Smooth muscle cell (in vitro differentiated cells): ENCODE measurements around the gene MT1E. TPM values are rescaled to one million over a fixed set of nuclear protein-coding genes. Genes with fewer than 3 reads are reported as not detected.

Experiments
- DNase-seq: peaks from one replicate; lab custom pipeline; 2025; ENCODE audit not compliant: unreplicated experiment; lab: John Stamatoyannopoulos, UW
- H2AFZ ChIP-seq: fragments of 200-600 bp; sonication (generic); 2 replicates; pipeline ENCODE4 v1.6.0; 2016; ENCODE audit warnings: antibody characterized with exemption, low read depth, mild to moderate bottlenecking
- H3F3A ChIP-seq: fragments of 200-600 bp; sonication (generic); 2 replicates; pipeline ENCODE4 v1.6.0; 2017; ENCODE audit warnings: antibody characterized with exemption, low read depth
- H3K27ac ChIP-seq: fragments of 200-600 bp; sonication (generic); 2 replicates; pipeline ENCODE4 v1.5.1; 2016; ENCODE audit warnings: low read depth, mild to moderate bottlenecking
- H3K27me3 ChIP-seq: fragments of 200-600 bp; sonication (generic); 2 replicates; pipeline ENCODE4 v1.6.1; 2016; ENCODE audit warnings: low read depth, mild to moderate bottlenecking
- H3K36me3 ChIP-seq: fragments of 200-600 bp; sonication (generic); 2 replicates; pipeline ENCODE4 v1.5.1; 2016; ENCODE audit warnings: low read depth
- H3K4me1 ChIP-seq: fragments of 200-600 bp; sonication (generic); 2 replicates; pipeline ENCODE4 v1.5.1; 2016; ENCODE audit warnings: low read depth
- H3K4me2 ChIP-seq: fragments of 200-600 bp; sonication (generic); 2 replicates; pipeline ENCODE4 v1.6.0; 2016; ENCODE audit warnings: mild to moderate bottlenecking
- H3K4me3 ChIP-seq: fragments of 200-600 bp; sonication (generic); 2 replicates; pipeline ENCODE4 v1.5.1; 2016; ENCODE audit warnings: mild to moderate bottlenecking
- H3K79me2 ChIP-seq: fragments of 200-600 bp; sonication (generic); 2 replicates; pipeline ENCODE4 v1.6.0; 2016; ENCODE audit warnings: low read depth, mild to moderate bottlenecking
- H3K9ac ChIP-seq: fragments of 200-600 bp; sonication (generic); 2 replicates; pipeline ENCODE4 v1.6.0; 2016; ENCODE audit warnings: low read depth
- H3K9me3 ChIP-seq: fragments of 200-600 bp; sonication (generic); replicated peaks from 2 replicates; pipeline ENCODE4 v1.5.1; 2016; ENCODE audit warnings: low read depth
- H4K20me1 ChIP-seq: fragments of 200-600 bp; sonication (generic); 2 replicates; pipeline ENCODE4 v1.6.0; 2016; ENCODE audit warnings: low read depth
- CTCF ChIP-seq: fragments of 200-600 bp; sonication (generic); IDR thresholded peaks from 2 replicates; pipeline ENCODE4 v1.5.1; 2017; ENCODE audit warnings: borderline replicate concordance, mild to moderate bottlenecking, antibody characterized with exemption; ENCODE audit not compliant: insufficient read depth, poor library complexity, severe bottlenecking
- WGBS: methylation state at CpG from one replicate; pipeline ENCODE4 v1.1.7; 2016; ENCODE audit warnings: low lambda C conversion rate; 5-methylcytosine and 5-hydroxymethylcytosine counted together
- polyA plus RNA-seq: library from polyadenylated mRNA; unstranded; fragments of >200 nt; fragmentation: Nextera tagmentation; extraction: Ambion mirVana; gene quantifications from 2 replicates; pipeline ENCODE4 v1.2.1, GENCODE V29; 2016
- total RNA-seq: library from RNA; depleted of rRNA; stranded (reverse); fragments of >200 nt; gene quantifications from 2 replicates; pipeline ENCODE4 v1.2.3, GENCODE V29; 2014

MT1E gene
- total and polyA plus RNA-seq, 2 experiments from 2014 or later = 2.0 to 10.3 TPM

GRCh38 chr16:56645311-56645710 is 19.7 kb downstream of the MT1E start:
- H3K9ac ChIP-seq = no peak overlapping the region
- DNase-seq = no peak
- no peak overlapping the region for H3K4me2 ChIP-seq
- H3K9me3 ChIP-seq = no peaks in the 10 kb centered on the region
- no peak overlapping the region for H3K27ac ChIP-seq
- no peak overlapping the region for H2AFZ ChIP-seq
- H3F3A ChIP-seq = no peaks in the 10 kb centered on the region
- peaks cover 100% of the 10 kb centered on the region for H3K27me3 ChIP-seq
- no peaks in the 10 kb centered on the region for H4K20me1 ChIP-seq
- peaks cover 4% of the 10 kb centered on the region for H3K4me1 ChIP-seq
- H3K79me2 ChIP-seq = no peaks in the 10 kb centered on the region
- TF ChIP-seq CTCF = no peak
- no peak overlapping the region for H3K4me3 ChIP-seq
- H3K36me3 ChIP-seq = no peaks in the 10 kb centered on the region
- WGBS = 44% methylated on average over 1 of the region's 1 CpG

GRCh38 chr16:56645838-56646237 is 20.3 kb downstream of the MT1E start:
- DNase-seq = no peak

GRCh38 chr16:56647641-56648431 is 22.3 kb downstream of the MT1E start:
- no peak for TF ChIP-seq CTCF
- Histone ChIP-seq H3K4me1 (peaks cover 4% of the 10 kb centered on the region), H3F3A (no peaks in the 10 kb centered on the region), H3K9ac (no peak overlapping the region), H3K79me2 (no peaks in the 10 kb centered on the region), H3K4me2 (no peak overlapping the region), H3K4me3 (no peak overlapping the region), H4K20me1 (no peaks in the 10 kb centered on the region), H2AFZ (no peak overlapping the region), H3K36me3 (no peaks in the 10 kb centered on the region), H3K27me3 (peaks cover 100% of the 10 kb centered on the region), H3K9me3 (no peaks in the 10 kb centered on the region), H3K27ac (no peak overlapping the region)
- 32% methylated on average over 26 of the region's 33 CpGs for WGBS
- no peak for DNase-seq

More at GRCh38 chr16:56645838-56646237, 20.3 kb downstream of the MT1E start:
- no peak for TF ChIP-seq CTCF
- no peaks in the 10 kb centered on the region for H3F3A ChIP-seq
- no peaks in the 10 kb centered on the region for H3K9me3 ChIP-seq
- H3K4me2 ChIP-seq = no peak overlapping the region
- no peak overlapping the region for H2AFZ ChIP-seq
- WGBS = 0% methylated on average over 1 of the region's 1 CpG
- no peaks in the 10 kb centered on the region for H3K36me3 ChIP-seq
- no peak overlapping the region for H3K9ac ChIP-seq
- peaks cover 100% of the 10 kb centered on the region for H3K27me3 ChIP-seq
- no peak overlapping the region for H3K4me3 ChIP-seq
- H3K79me2 ChIP-seq = no peaks in the 10 kb centered on the region
- H3K27ac ChIP-seq = no peak overlapping the region
- no peaks in the 10 kb centered on the region for H4K20me1 ChIP-seq
- H3K4me1 ChIP-seq = peaks cover 4% of the 10 kb centered on the region

- DNase-seq = no peak
- H3K27ac ChIP-seq = no peak overlapping the region
- peaks cover 93% of the 10 kb centered on the region for H3K27me3 ChIP-seq
- no peaks in the 10 kb centered on the region for H3K36me3 ChIP-seq
- WGBS = 100% methylated on average over 2 of the region's 2 CpGs
- H3K9ac ChIP-seq = no peak overlapping the region
- H3K4me2 ChIP-seq = no peak overlapping the region
- no peaks in the 10 kb centered on the region for H3F3A ChIP-seq
- H2AFZ ChIP-seq = no peak overlapping the region
- no peak overlapping the region for H3K4me3 ChIP-seq
- H4K20me1 ChIP-seq = no peaks in the 10 kb centered on the region
- no peaks in the 10 kb centered on the region for H3K79me2 ChIP-seq
- no peaks in the 10 kb centered on the region for H3K9me3 ChIP-seq
- no peaks in the 10 kb centered on the region for H3K4me1 ChIP-seq
- TF ChIP-seq CTCF = no peak
Measured at GRCh38 chr16:56649271-56649670, 23.7 kb downstream of the MT1E start.
